ENCODE measurements around the gene FSD1L. TPM values are rescaled to one million over a fixed set of nuclear protein-coding genes. Genes with fewer than 3 reads are reported as not detected.

Gene FSD1L
- total RNA-seq, 1 donor from 2014 or later = 19.8 TPM

DNA sequence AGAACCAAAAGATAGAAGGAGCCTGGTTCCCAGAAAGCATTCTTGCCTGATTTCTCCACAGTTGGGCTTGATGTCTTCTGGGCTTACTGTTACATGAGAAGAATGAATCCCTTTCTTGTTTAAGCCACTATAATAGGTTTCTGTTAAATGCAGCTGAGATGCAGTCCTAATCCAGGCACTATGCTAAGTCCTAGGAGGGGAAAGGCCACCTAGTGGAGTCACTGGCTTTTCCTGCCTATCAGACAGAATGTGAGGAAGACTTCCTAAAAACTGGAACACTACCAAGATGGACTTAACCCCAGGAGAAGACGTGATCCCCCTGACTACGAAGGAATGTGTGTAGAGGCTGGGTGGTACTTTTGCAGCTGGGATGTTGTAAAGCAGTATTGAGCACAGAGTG is 34.3 kb upstream of the FSD1L start:
- H3K4me1 Mint-ChIP-seq = peaks cover 12% of the 10 kb centered on the region
- no peaks in the 10 kb centered on the region for H4K20me1 ChIP-seq (ENCODE audit: low read depth)
- H3K27me3 Mint-ChIP-seq (ENCODE audit: insufficient read depth, low read depth) = peaks cover 2% of the 10 kb centered on the region
- no peaks in the 10 kb centered on the region for H3K9me3 ChIP-seq (ENCODE audit: low read depth)
- H2AFZ ChIP-seq (replicated peaks) = no peak overlapping the region
- H3K79me2 ChIP-seq (ENCODE audit: low read depth) = no peaks in the 10 kb centered on the region
- no peaks in the 10 kb centered on the region for H3K36me3 ChIP-seq
- TF ChIP-seq, protein P1, sequence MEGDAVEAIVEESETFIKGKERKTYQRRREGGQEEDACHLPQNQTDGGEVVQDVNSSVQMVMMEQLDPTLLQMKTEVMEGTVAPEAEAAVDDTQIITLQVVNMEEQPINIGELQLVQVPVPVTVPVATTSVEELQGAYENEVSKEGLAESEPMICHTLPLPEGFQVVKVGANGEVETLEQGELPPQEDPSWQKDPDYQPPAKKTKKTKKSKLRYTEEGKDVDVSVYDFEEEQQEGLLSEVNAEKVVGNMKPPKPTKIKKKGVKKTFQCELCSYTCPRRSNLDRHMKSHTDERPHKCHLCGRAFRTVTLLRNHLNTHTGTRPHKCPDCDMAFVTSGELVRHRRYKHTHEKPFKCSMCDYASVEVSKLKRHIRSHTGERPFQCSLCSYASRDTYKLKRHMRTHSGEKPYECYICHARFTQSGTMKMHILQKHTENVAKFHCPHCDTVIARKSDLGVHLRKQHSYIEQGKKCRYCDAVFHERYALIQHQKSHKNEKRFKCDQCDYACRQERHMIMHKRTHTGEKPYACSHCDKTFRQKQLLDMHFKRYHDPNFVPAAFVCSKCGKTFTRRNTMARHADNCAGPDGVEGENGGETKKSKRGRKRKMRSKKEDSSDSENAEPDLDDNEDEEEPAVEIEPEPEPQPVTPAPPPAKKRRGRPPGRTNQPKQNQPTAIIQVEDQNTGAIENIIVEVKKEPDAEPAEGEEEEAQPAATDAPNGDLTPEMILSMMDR (IDR thresholded peaks at IDR 0.05) = peak; percentile 51
- TF ChIP-seq EZH2phosphoT487 (IDR thresholded peaks at IDR 0.05) (no peak), EZH2 (IDR thresholded peaks at IDR 0.05) (no peak)
- H3K4me3 Mint-ChIP-seq = no peak overlapping the region
- no peaks in the 10 kb centered on the region for H3K36me3 Mint-ChIP-seq
- no peak overlapping the region for H3K4me2 ChIP-seq
- no peak overlapping the region for H3K4me3 ChIP-seq
- H3F3A ChIP-seq (ENCODE audit: low read depth) = peaks cover 9% of the 10 kb centered on the region
- no peak overlapping the region for H3K27ac Mint-ChIP-seq
- no peak overlapping the region for H3K27ac ChIP-seq
- H3K9me3 Mint-ChIP-seq = peaks cover 2% of the 10 kb centered on the region
- H3K4me1 ChIP-seq = peaks cover 7% of the 10 kb centered on the region
- H3K9ac ChIP-seq = no peak overlapping the region
- no peaks in the 10 kb centered on the region for H3K27me3 ChIP-seq
- peak; percentile 68 for DNase-seq (ENCODE audit: low spot score)

GRCh38 chr9:105414947-105415661 is 32.7 kb upstream of the FSD1L start:
- peaks cover 2% of the 10 kb centered on the region for H3K9me3 Mint-ChIP-seq
- TF ChIP-seq, protein P1 (IDR thresholded peaks at IDR 0.05) = peak; percentile 92
- TF ChIP-seq EZH2 (IDR thresholded peaks at IDR 0.05) = no peak
- Histone ChIP-seq H3K27ac (no peak overlapping the region), H3K4me2 (peak overlapping the region; percentile 49), H3K36me3 (no peaks in the 10 kb centered on the region), H3F3A (ENCODE audit: low read depth) (peaks cover 9% of the 10 kb centered on the region), H3K4me3 (peak overlapping the region; percentile 12), H4K20me1 (ENCODE audit: low read depth) (no peaks in the 10 kb centered on the region), H3K4me1 (peaks cover 7% of the 10 kb centered on the region), H2AFZ (replicated peaks) (peak overlapping the region; percentile 53), H3K27me3 (no peaks in the 10 kb centered on the region), H3K9ac (no peak overlapping the region), H3K9me3 (ENCODE audit: low read depth) (no peaks in the 10 kb centered on the region), H3K79me2 (ENCODE audit: low read depth) (no peaks in the 10 kb centered on the region)
- H3K4me3 Mint-ChIP-seq = peak overlapping the region; percentile 28
- H3K27me3 Mint-ChIP-seq (ENCODE audit: insufficient read depth, low read depth) = peaks cover 2% of the 10 kb centered on the region
- peak; percentile 87 for DNase-seq (ENCODE audit: low spot score)
- H3K36me3 Mint-ChIP-seq = no peaks in the 10 kb centered on the region
- no peak overlapping the region for H3K27ac Mint-ChIP-seq
- peaks cover 12% of the 10 kb centered on the region for H3K4me1 Mint-ChIP-seq

DNA sequence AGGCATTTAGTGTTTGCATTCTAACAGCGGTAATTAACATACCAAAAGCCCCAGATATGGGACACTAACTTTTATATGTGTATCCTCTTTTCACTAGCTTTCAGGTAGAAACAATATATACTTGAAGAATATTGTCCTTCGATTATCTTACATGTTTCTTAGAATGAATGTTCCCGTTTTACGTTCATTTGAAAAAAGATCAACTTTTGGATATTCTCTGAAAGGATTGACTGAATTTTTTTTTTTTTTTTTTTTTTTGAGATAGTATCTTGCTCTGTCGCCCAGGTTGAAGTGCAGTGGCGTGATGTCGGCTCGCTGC is 32.2 kb upstream of the FSD1L start:
- Histone ChIP-seq H4K20me1 (ENCODE audit: low read depth) (no peaks in the 10 kb centered on the region), H3F3A (ENCODE audit: low read depth) (peaks cover 9% of the 10 kb centered on the region), H3K79me2 (ENCODE audit: low read depth) (no peaks in the 10 kb centered on the region), H3K27me3 (no peaks in the 10 kb centered on the region), H3K4me3 (no peak overlapping the region), H3K4me2 (no peak overlapping the region), H3K9ac (no peak overlapping the region), H3K9me3 (ENCODE audit: low read depth) (no peaks in the 10 kb centered on the region), H3K4me1 (peaks cover 7% of the 10 kb centered on the region), H3K36me3 (no peaks in the 10 kb centered on the region), H2AFZ (replicated peaks) (no peak overlapping the region), H3K27ac (no peak overlapping the region)
- Mint-ChIP-seq H3K9me3 (no peaks in the 10 kb centered on the region), H3K4me1 (peaks cover 12% of the 10 kb centered on the region), H3K4me3 (no peak overlapping the region), H3K36me3 (no peaks in the 10 kb centered on the region), H3K27me3 (ENCODE audit: insufficient read depth, low read depth) (peaks cover 2% of the 10 kb centered on the region), H3K27ac (no peak overlapping the region)
- no peak for DNase-seq (ENCODE audit: low spot score)
- TF ChIP-seq, protein P1 (IDR thresholded peaks at IDR 0.05) = no peak
- TF ChIP-seq EZH2phosphoT487 (IDR thresholded peaks at IDR 0.05) = no peak
- TF ChIP-seq EZH2 (IDR thresholded peaks at IDR 0.05) = no peak

Measured in neural progenitor cell (in vitro differentiated cells).